Measurements from ENCODE around the gene ABHD10. TPM values are rescaled to one million over a fixed set of nuclear protein-coding genes. Genes with fewer than 3 reads are reported as not detected.

ABHD10 gene
- total RNA-seq, 4 donors from 2014 or later: 13.2 to 21.7 (median 16.8) TPM

DNA sequence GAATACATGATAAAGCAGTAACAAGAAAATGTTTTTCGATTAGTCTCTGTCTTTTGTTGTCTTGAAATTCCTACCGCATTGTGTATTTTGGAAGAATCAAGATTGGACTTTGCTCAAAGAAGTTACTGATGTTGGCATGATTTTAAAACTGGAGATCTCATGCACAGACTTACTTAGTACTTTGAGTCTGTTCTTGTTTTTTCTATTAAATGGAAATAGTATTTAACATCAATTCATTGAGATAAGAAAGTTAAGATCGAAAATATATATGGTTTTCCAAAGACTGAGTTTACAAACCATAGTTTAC, 2.6 kb downstream of the ABHD10 start:
- WGBS, 2 donors: 50 to 54% methylated on average over 3 of the region's 3 CpGs
- no peak for DNase-seq (ENCODE audit: low spot score in 2 of 2)
- H3K4me3 ChIP-seq (ENCODE audit: low read depth, poor library complexity, severe bottlenecking): no peak overlapping the region
- TF ChIP-seq, protein P1, sequence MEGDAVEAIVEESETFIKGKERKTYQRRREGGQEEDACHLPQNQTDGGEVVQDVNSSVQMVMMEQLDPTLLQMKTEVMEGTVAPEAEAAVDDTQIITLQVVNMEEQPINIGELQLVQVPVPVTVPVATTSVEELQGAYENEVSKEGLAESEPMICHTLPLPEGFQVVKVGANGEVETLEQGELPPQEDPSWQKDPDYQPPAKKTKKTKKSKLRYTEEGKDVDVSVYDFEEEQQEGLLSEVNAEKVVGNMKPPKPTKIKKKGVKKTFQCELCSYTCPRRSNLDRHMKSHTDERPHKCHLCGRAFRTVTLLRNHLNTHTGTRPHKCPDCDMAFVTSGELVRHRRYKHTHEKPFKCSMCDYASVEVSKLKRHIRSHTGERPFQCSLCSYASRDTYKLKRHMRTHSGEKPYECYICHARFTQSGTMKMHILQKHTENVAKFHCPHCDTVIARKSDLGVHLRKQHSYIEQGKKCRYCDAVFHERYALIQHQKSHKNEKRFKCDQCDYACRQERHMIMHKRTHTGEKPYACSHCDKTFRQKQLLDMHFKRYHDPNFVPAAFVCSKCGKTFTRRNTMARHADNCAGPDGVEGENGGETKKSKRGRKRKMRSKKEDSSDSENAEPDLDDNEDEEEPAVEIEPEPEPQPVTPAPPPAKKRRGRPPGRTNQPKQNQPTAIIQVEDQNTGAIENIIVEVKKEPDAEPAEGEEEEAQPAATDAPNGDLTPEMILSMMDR (IDR thresholded peaks at IDR 0.05): no peak
- TF ChIP-seq POLR2A (IDR thresholded peaks at IDR 0.05): no peak
- intact Hi-C loops (cut with DNase I; ENCODE audit: low total_unique reads): no loop called here

DNA sequence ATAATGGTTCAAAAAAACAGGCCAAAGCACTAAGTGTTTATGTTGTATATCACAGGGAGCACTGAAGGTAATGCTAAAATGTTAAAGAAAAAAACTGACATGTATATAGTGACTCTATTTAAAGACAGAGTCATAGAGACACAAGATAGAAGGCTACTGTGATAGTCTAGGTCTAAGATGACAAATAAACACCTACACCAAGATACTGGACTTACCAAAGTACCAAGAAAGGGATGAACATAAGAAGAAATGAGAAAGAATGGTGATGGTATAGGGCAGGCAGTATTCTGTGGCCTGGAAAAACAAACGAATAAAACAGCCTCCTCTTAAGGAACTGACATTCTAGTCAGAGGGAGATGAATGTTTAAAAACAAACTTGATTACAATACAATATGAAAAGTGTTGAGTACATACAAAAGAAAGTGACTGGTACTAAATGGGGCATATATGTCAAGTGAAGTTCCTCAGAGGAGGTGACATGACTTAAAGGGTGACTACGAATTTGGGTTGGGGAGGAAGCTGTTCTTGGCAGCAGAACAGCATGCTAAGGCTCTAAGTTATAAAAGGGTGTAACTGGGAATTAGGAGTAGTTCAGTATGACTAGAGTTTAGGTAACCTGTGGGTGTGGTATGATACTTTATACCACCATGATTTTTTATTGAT, 5.9 kb downstream of the ABHD10 start:
- TF ChIP-seq, protein P1 (IDR thresholded peaks at IDR 0.05): no peak
- no peak for TF ChIP-seq POLR2A (IDR thresholded peaks at IDR 0.05)
- WGBS, 2 donors: 44 to 54% methylated on average over 2 of the region's 2 CpGs
- intact Hi-C loops (cut with DNase I; ENCODE audit: low total_unique reads): no loop called here
- no peak for DNase-seq (ENCODE audit: low spot score in 2 of 2)
- no peak overlapping the region for H3K4me3 ChIP-seq (ENCODE audit: low read depth, poor library complexity, severe bottlenecking)

DNA sequence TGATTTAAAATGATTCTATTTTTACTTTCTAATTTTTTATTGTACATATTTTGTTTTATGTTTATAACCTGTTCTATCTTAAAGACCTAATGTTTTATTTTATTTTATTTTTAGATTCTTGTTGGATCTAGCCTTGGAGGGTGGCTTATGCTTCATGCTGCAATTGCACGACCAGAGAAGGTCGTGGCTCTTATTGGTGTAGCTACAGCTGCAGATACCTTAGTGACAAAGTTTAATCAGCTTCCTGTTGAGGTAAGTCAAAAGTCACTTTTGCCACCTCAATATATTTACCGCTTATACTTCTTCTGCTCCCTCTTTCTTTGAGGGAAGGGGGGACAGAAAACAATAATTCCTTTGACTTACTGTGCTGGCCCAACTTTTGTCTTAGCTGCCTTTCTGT, 8.0 kb downstream of the ABHD10 start:
- DNase-seq (ENCODE audit: low spot score in 2 of 2): no peak
- intact Hi-C loops (cut with DNase I; ENCODE audit: low total_unique reads): no loop called here
- WGBS, 2 donors: 89 to 91% methylated on average over 3 of the region's 3 CpGs
- H3K4me3 ChIP-seq (ENCODE audit: low read depth, poor library complexity, severe bottlenecking): no peak overlapping the region
- TF ChIP-seq, protein P1 (IDR thresholded peaks at IDR 0.05): no peak
- no peak for TF ChIP-seq POLR2A (IDR thresholded peaks at IDR 0.05)

DNA sequence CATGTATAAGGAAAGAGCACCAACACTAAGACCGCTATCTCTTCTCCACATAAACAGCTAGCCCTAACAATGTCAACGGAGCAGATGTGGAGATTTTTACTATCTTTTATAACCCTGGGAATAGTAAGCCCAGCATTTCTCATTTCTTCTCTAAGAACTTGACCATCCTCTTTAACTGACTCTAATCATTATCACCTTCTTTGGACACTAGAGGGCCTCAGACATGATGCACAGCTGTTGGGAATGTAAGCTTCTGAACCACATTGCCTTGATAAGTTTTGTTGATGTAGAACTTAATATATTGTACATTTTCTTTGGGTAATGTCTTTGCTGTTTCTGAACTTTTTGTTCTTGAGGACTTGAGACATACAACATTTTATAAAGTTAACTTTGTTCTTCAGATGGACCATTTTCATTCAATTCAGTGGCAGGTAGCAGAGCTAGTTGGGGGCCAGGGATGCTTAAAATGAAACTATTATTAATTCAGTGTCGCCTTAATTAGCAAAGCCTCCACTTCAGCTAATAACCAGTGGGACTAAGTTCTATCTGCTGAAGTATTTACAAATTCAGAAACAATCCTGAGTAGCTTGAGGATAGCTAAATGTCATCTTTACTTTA, 10.3 kb downstream of the ABHD10 start:
- no peak overlapping the region for H3K4me3 ChIP-seq (ENCODE audit: low read depth, poor library complexity, severe bottlenecking)
- no peak for DNase-seq (ENCODE audit: low spot score in 2 of 2)
- WGBS, 2 donors: 58 to 65% methylated on average over 3 of the region's 3 CpGs
- intact Hi-C loops (cut with DNase I; ENCODE audit: low total_unique reads): no loop called here
- TF ChIP-seq, protein P1 (IDR thresholded peaks at IDR 0.05): no peak

DNA sequence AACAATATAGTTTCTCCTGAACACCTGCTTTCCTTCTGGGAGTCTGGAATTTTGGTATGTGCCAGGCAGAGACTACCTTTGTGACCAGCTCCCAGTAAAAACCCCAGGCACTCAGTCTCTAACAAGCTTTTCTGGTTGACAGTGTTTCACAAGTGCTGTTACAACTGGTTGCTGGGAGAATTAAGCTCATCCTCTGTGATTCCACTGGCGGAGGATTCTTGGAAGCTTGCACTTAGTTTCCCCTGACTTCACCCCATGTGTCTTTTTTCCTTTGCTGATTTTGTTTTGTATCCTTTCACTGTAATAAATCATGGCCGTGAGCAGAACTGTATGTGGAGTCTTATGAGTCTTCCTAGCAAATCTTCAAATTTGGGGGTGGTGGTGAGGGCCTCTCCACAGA, 14.2 kb downstream of the ABHD10 start:
- intact Hi-C loops (cut with DNase I; ENCODE audit: low total_unique reads): no loop called here
- WGBS, 2 donors: 78 to 81% methylated on average over 2 of the region's 2 CpGs

More for the DNA sequence above, 14.2 kb downstream of the ABHD10 start:
- H3K4me3 ChIP-seq (ENCODE audit: low read depth, poor library complexity, severe bottlenecking): no peak overlapping the region
- TF ChIP-seq, protein P1 (IDR thresholded peaks at IDR 0.05): no peak
- no peak for TF ChIP-seq POLR2A (IDR thresholded peaks at IDR 0.05)
- no peak for DNase-seq (ENCODE audit: low spot score in 2 of 2)

Measured in lower leg skin (tissue), 4 donors.